Spleen (tissue), 7 donors: ENCODE measurements around the gene RGPD6.
"Not testable (repeated sequence)": the region's sequence is repeated elsewhere in the genome, so short reads cannot be mapped to it uniquely, and the experiment has no call there.

Experiments used
- CTCF ChIP-seq, 11 experiments: fragments of 200-600 bp in 7 of 11; fragments of 450-650 bp in 4 of 11; sonication (generic) in 4 of 11; IDR thresholded peaks in 8 of 11; conservative IDR thresholded peaks in 3 of 11; 1 replicate in 7 of 11; 2 replicates in 4 of 11; pipeline versions ENCODE4 v1.4.0 to v1.8.0; 2016 to 2021; ENCODE audit warnings: antibody characterized with exemption in 11 of 11, inconsistent platforms in 4 of 11, mild to moderate bottlenecking in 1 of 11
- POLR2A ChIP-seq, 3 donors: fragments of 450-650 bp; IDR thresholded peaks; one replicate each; pipeline ENCODE4 v1.5.1; 2017; ENCODE audit warnings: antibody characterized with exemption in 3 of 3, mild to moderate bottlenecking in 1 of 3
- POLR2AphosphoS5 ChIP-seq, 3 donors: sonication (generic); formaldehyde crosslinking; IDR thresholded peaks; one replicate each; pipeline ENCODE4 v1.5.1; 2017; ENCODE audit warnings: antibody characterized with exemption in 3 of 3
- donor health status: DM: no; HTN: no; CAD: no; lungs with moderate emphysema.
- donor health status: DM: no; HTN: no; CAD: no.
- donor health status: DM: no; HTN: no; CAD: no.

GRCh38 chr2:110472171-110473058 is 104.6 kb downstream of the RGPD6 start, which contains the start of gene LIMS4:
- not testable (repeated sequence) for TF ChIP-seq CTCF (IDR thresholded peaks at IDR 0.05 in 8 of 11, conservative IDR thresholded peaks at IDR 0.05 in 3 of 11); POLR2A (IDR thresholded peaks at IDR 0.05); POLR2AphosphoS5 (IDR thresholded peaks at IDR 0.05)
